ENCODE results near the gene PLXDC2. TPM values are rescaled to one million over a fixed set of nuclear protein-coding genes. Genes with fewer than 3 reads are reported as not detected.

PLXDC2 gene
- total RNA-seq, 1 experiment from 2014 or later, result 38.7 TPM

GRCh38 chr10:20240643-20241042 is 424.4 kb downstream of the PLXDC2 start:
- WGBS (ENCODE audit: extremely low coverage, insufficient read length, low lambda C conversion rate), result no CpG with 5 or more reads among the region's 1 CpG
- Mint-ChIP-seq H3K27ac (no peak overlapping the region), H3K9me3 (no peaks in the 10 kb centered on the region; a peak in 1 of 5 replicates), H3K4me1 (0 out of 4 replicates have a peak, but pooled peaks cover 0 to 2% of the 10 kb centered on the region in 2 experiments), H3K36me3 (ENCODE audit: insufficient read depth in 1 of 3, low read depth in 3 of 3) (peaks cover 7 to 17% (median 16%) of the 10 kb centered on the region in 3 experiments), H3K27me3 (ENCODE audit: low read depth) (no peaks in the 10 kb centered on the region), H3K4me3 (no peak overlapping the region)
- Histone ChIP-seq H3K23me2 (ENCODE audit: insufficient read length, low read depth, low read length, poor library complexity, severe bottlenecking) (no peaks in the 10 kb centered on the region), H3K27ac (ENCODE audit: insufficient read length, low read depth, low read length) (no peak overlapping the region), H3K27me3 (ENCODE audit: insufficient read depth, low read length) (no peaks in the 10 kb centered on the region), H4K91ac (ENCODE audit: insufficient read length, low read depth, low read length) (no peak overlapping the region), H3K56ac (ENCODE audit: insufficient read length, low read depth, low read length) (no peak overlapping the region), H3K4me1 (ENCODE audit: insufficient read depth, low read length) (no peaks in the 10 kb centered on the region), H2BK5ac (ENCODE audit: insufficient read length, low read length) (no peak overlapping the region), H3K4ac (ENCODE audit: low read depth, low read length) (no peak overlapping the region), H3K4me2 (ENCODE audit: insufficient read depth, insufficient read length, low read length) (no peak overlapping the region), H3K9me3 (ENCODE audit: control insufficient read depth, low read depth, low read length) (no peaks in the 10 kb centered on the region), H3K18ac (ENCODE audit: insufficient read length, low read depth, low read length) (no peak overlapping the region), H2BK15ac (ENCODE audit: low read depth, low read length) (no peak overlapping the region), H3K79me1 (ENCODE audit: insufficient read depth, low read depth, low read length, poor library complexity, severe bottlenecking) (no peaks in the 10 kb centered on the region), H3K79me2 (ENCODE audit: insufficient read depth, low read length) (no peaks in the 10 kb centered on the region), H3K14ac (ENCODE audit: insufficient read depth, low read length) (no peak overlapping the region), H2BK120ac (ENCODE audit: low read depth, low read length, poor library complexity, severe bottlenecking) (no peak overlapping the region), H4K5ac (ENCODE audit: insufficient read length, low read depth, low read length) (no peak overlapping the region), H2AK5ac (ENCODE audit: insufficient read length, low read length) (no peak overlapping the region), H4K8ac (replicated peaks; ENCODE audit: insufficient read length, low read depth, low read length) (no peak overlapping the region), H4K20me1 (ENCODE audit: control insufficient read depth, insufficient read depth, insufficient read length) (no peaks in the 10 kb centered on the region), H2AFZ (ENCODE audit: low read length) (no peak overlapping the region), H2BK12ac (ENCODE audit: insufficient read length, low read depth, low read length) (no peak overlapping the region), H2BK20ac (ENCODE audit: low read depth, low read length, poor library complexity, severe bottlenecking) (no peak overlapping the region), H3T11ph (ENCODE audit: low read length) (no peak overlapping the region), H3K9ac (ENCODE audit: extremely low read depth, insufficient read length, low read length) (no peak overlapping the region), H3K23ac (ENCODE audit: insufficient read length, low read depth, low read length) (no peak overlapping the region)
- DNase-seq, result no peak
- no peak for TF ChIP-seq CTCF (conservative IDR thresholded peaks at IDR 0.05)

Data from H9 (cell line).